ENCODE data around the gene PATJ.
"Not testable (repeated sequence)": the region's sequence is repeated elsewhere in the genome, so short reads cannot be mapped to it uniquely, and the experiment has no call there.

The PATJ gene, protein sequence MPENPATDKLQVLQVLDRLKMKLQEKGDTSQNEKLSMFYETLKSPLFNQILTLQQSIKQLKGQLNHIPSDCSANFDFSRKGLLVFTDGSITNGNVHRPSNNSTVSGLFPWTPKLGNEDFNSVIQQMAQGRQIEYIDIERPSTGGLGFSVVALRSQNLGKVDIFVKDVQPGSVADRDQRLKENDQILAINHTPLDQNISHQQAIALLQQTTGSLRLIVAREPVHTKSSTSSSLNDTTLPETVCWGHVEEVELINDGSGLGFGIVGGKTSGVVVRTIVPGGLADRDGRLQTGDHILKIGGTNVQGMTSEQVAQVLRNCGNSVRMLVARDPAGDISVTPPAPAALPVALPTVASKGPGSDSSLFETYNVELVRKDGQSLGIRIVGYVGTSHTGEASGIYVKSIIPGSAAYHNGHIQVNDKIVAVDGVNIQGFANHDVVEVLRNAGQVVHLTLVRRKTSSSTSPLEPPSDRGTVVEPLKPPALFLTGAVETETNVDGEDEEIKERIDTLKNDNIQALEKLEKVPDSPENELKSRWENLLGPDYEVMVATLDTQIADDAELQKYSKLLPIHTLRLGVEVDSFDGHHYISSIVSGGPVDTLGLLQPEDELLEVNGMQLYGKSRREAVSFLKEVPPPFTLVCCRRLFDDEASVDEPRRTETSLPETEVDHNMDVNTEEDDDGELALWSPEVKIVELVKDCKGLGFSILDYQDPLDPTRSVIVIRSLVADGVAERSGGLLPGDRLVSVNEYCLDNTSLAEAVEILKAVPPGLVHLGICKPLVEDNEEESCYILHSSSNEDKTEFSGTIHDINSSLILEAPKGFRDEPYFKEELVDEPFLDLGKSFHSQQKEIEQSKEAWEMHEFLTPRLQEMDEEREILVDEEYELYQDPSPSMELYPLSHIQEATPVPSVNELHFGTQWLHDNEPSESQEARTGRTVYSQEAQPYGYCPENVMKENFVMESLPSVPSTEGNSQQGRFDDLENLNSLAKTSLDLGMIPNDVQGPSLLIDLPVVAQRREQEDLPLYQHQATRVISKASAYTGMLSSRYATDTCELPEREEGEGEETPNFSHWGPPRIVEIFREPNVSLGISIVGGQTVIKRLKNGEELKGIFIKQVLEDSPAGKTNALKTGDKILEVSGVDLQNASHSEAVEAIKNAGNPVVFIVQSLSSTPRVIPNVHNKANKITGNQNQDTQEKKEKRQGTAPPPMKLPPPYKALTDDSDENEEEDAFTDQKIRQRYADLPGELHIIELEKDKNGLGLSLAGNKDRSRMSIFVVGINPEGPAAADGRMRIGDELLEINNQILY (N-terminal part only)

GRCh38 chr1:61741711-61742619, at the start of gene PATJ:
Gene PATJ, plus strand, starts transcription at chr1:61742480. Its CDS starts 20,413 bp downstream, at chr1:61762893.
- DNase-seq: peak; percentile 29

GRCh38 chr1:61699911-61700851, 42.1 kb upstream of the PATJ start:
- DNase-seq: no peak

- DNase-seq: no peak
Measured at GRCh38 chr1:61708953-61709907, 33.0 kb upstream of the PATJ start.

GRCh38 chr1:61709908-61710289, 32.4 kb upstream of the PATJ start:
- DNase-seq: no peak

DNA sequence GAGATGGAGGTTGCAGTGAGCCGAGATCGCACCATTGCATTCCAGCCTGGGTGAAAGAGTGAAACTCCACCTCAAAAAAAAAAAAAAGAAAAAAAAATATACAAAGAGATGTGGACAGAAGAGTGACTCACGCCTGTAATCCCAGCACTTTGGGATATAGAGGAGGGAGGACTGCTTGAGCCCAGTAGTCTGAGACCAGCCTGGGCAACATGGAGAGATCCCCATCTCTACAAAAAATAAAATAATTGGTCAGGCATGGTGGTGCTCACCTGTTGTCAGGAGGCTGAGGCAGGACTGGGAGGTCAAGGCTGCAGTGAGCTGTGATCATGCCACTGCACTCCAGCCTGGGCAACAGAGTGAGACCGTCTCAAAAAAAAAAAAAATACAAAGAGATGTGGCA, 31.0 kb upstream of the PATJ start:
- not testable (repeated sequence) for DNase-seq

DNA sequence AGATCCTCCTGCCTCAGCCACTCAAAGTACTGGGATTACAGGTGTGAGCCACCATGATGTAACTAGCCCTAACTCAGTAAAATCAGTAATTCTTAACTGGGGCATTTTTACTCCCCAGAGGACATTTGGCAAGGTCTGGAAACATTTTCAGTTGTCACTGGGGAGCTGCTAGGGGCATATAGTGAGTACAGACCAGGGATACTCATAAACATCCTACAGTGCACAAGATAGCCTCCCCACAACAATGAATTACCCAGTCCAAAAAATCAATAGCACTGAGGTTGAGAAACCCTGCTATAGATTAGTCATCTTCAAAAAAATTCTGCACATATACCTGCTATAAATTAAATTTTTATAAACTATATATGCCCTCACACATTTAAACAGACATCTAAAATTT, 30.3 kb upstream of the PATJ start:
- no peak for DNase-seq

DNA sequence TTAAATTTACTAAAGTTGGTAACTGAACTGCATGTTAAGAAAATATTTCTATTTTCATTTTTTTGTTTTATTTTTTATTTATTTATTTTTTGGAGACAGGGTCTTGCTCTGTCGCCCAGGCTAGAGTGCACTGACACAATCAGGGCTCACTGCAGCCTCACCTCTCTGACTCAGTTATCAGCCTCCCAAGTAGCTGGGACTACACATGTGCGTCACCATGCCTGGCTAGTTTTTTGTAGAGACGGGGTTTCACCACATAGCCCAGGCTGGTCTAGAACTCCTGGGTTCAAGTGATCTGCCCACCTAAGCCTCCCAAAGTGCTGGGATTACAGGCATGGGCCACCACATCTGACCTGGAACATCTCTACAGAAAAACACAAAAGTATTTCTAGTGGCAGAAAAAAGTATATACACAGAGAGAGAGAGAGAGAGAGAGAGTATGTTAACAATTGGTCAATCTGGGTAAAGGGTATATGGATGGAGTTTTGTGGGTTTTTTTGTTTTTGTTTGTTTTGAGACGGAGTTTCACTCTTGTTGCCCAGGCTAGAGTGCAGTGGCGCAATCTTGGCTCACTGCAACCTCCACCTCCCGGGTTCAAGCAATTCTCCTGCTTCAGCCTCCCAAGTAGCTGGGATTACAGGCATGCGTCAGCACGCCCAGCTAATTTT, 23.1 kb upstream of the PATJ start:
- DNase-seq: not testable (repeated sequence)

DNA sequence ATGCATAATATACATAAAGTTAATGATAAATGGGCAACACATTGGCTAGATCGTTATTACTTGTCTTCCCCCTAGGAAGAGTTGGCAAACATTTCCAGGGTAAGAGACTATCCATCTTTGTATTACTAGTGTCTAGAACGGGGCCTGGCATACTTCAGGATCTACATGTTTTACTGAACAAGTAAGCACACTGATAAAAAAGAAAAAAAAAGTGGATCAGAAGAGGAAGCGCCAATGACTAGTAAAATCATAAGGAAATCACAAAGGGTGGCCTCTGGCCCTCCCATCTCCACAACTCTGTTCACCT, 17.8 kb upstream of the PATJ start:
- no peak for DNase-seq

DNA sequence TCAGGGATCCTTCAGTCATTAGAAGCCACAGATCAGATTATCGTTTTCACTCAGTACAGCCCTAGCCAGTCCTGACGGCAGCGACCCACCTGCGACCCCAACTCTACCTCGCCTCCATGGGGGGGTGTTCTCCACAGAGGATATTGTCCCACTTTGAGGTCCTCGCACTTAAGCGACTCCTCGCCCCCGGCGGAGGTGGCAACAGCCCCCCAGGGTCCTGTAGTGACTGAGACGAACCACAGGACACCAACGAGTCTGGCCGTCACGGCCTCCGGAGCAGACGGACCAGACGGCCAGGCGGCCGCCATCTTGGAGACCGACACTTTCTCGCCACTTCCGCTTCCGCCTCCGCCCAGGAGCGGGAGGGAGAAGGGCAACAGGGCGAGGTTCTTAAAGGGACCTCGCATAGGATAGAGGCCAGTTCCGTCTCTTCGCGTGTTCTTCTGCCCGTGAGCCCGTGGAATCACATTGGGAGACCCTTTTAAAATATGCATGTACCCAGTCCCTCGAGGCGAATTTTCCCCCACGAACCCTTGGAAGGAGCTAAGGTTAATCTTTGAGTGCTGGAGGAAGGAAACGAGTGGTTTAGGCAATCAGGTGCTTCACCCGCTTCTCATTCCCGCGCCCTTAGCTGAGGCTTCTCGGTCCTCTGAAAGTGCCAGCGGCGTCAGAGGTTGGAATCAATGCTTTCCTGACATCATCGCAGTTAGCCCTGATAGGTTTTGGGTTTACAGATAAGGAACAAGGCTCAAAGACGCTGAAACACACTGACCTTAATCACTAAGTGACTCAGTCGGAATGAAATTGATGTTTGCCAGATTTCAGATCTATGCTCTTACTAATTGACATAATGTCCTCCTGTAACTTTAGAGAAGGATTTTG, 17.2 kb upstream of the PATJ start, which contains the start of gene TM2D1:
Gene TM2D1, minus strand, starts transcription at position 329 of the 882 bp plus-strand sequence. Its CDS starts 21 bp downstream, at position 308.
- DNase-seq: peak; percentile 68

- no peak for DNase-seq
Measured at GRCh38 chr1:61727544-61727943, 14.7 kb upstream of the PATJ start.

GRCh38 chr1:61730679-61731078, 11.6 kb upstream of the PATJ start:
- DNase-seq: not testable (repeated sequence)

- no peak for DNase-seq
Measured at GRCh38 chr1:61732726-61733125, 9.6 kb upstream of the PATJ start.

DNA sequence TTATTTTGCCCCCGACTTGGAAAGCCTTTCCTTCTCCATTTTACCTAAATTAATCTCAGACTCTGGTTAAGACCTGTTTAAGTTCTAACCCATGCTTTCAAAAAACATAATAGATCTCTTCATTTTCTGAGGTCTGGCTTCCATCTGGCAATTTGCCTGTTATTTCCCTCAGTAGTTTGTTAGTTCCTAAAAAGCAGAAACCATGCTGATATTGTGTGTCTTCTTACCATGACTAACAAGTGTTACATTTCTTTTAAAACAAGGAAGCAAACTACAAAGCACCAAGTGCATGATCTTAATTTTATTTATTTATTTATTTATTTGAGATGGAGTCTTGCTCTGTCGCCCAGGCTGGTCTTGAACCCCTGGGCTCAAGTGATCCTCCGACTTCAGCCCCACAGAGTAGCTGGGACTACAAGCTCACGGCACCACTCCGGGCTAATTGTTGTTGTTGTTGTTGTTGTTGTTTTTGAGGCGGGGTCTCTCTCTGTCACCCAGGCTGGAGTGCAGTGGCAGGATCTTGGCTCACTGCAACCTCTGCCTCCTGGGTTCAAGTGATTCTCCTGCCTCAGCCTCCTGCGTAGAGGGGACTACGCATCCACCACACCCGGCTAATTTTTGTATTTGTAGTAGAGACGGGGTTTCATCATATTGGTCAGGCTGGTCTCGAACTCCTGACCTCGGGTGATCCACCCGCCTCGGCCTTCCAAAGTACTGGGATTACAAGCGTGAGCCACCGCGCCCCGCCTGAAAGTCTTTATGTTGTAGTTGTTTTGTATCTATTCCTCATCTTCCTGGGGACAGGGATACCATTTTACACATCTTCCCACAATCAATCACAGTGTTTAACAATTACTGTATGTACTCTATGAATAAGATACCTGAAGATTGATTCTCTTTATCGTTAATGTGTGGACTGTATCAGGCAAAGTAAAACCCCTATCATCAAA, 1.3 kb upstream of the PATJ start:
- DNase-seq: no peak

DNA sequence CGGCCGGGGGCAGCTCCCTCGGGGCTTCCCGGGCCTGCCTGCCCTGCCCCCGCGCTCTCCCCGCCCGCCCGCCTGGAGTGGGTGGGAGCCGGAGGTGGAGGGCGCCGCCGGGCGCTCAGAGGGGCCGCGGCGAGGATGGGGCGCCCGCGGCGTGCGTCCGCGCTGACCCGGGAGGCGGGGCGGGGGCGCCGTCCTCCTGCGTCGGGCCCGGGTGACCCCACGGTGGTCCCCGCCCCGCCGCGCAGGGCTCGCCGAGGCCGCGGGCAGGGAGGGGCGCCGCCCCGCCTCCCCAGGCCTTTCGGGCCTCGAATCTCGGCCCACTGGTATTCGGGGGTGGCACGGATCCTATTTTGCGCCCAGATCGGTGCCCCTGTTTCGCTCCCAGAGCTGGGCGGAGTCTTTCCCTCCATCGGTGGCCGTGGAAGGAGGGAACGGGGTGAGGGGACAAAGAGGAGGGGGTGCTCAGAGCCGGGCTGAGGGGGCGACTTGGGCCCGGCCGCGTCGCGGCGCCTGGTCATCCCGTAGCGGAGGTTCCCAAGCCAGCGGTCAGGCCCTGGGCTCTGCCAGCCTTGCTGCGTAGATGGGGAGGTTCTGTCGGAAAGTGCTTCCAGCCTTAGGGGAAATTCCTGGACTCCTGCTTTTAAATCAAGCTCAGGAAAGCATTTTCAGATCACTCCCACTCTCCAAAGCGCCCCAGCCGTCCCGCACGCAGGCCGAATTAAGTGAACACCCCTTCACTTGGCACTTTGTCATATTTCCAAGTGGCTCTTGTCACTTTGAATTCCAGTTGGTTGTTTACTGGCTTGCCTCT, 545 bp downstream of the PATJ start:
- no peak for DNase-seq

DNA sequence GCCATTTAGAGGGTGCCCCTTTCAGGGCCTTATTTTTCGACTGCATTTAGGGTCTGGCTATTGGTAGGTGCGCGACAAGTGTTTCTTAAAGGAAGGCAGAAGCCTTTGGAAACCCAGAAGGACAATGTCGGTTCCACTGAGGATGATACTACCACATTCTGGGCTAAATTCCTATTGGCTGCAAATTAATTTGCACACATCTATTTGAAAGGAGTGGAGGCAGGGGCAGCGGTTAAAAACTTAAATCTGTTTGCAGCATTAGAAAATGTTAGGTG, 1.1 kb downstream of the PATJ start:
- DNase-seq: no peak
